Kidney glomerular epithelial cell (primary cell): ENCODE data around the gene SMARCA2.
A peak's percentile ranks its signal among the peaks of the same experiment; 100 is the strongest.

Source experiments
- DNase-seq: peaks from one replicate; lab custom pipeline; 2025; lab: John Stamatoyannopoulos, UW

Gene SMARCA2

DNA sequence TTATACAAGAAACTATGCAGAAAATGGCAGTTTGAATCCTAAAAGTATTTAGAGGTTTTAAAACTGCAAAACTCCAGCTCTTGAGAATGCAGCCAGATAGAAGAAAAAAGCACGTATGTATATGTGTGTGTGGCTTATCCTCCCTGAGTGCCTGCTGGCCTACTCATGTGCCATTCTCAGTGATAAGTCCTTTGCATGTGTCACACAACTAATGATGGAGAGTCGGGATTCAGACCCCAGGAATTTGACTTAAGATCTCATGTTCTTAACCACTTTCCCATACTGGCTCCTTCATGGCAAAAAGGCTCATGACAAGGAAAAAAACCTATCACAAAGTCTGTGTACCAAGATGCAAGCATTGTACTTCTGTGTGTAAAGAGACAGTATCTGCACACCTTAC, 26.6 kb downstream of the SMARCA2 start:
- DNase-seq: no peak

DNA sequence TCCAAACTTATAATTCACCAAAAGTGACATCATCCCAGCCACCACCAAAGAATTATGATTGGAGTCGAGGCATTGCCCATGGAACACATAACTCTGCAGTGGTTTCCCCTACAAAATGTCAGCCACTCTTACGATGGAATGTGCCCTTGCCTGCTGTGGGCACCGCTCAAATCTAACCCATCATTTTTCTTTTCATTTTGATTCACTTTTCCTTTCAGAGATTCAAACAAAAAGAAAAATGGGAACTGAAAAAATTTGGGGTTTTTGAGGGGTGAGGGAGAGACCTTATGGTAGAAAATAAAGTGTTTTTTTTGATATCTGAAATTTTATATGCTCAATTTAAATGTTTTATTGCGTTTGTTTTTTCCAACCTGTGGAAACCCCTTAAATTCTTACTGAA, 28.1 kb downstream of the SMARCA2 start:
- DNase-seq: no peak

DNA sequence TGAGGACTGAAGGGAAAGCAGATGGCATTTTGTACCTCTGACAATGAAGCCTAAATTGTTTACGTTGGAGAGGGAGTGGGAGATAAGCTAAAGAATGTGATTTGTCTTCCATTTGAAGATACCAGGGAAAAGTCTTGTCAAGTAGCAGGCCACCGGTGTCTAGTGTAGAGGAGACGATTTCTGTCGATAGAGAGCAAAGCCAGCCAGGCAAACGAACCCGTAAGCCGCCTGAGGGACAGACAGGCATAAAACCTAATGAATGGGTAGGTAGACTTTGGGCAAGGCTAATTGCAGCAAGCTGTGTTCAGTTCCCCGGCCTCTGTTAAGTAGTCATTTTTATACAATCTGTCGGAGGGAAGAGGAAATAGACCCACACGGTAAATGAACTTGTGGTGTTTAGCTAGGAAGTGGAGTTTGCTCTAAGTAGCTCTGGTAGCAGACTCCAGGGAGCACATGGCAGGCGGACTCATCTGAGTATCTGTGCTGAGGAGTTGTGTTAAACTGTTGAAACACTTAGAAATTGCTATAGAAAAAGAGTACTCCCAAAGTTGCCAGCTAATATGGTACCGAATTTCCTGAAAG, 28.8 kb downstream of the SMARCA2 start:
- DNase-seq: no peak

DNA sequence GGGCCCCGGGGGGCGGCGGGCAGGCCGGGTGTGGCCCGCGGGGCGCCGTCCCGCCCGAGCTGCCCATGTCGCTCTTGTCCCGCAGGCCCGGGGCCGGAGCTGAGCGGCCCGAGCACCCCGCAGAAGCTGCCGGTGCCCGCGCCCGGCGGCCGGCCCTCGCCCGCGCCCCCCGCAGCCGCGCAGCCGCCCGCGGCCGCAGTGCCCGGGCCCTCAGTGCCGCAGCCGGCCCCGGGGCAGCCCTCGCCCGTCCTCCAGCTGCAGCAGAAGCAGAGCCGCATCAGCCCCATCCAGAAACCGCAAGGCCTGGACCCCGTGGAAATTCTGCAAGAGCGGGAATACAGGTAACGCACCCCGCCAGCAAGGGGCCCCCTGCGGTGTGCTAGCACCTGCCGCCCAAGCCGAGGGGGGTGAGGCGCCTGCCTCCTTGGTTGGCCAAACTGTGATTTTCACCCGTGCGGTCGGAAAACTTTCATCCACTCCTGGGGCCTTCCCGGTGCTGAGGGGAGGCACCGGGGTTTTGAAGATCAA, 32.1 kb downstream of the SMARCA2 start:
- no peak for DNase-seq

DNA sequence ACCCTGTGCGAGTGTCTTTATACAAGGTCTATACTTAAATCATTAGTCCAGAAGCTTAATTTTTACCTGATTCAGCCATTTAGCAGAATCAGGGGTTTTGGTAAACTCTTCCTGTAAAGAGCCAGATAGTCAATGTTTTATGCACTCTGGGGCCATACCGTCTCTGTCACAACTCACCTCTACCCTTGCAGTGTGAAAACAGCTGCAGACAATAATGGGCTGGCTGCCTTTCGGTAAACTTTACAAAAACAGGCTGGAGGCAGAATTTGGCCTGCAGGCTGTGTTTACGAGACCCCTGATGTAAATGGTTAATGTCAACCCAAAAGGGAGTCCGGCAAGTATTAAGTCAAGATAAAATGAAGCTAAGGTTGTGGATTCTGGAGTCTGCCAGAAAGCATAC, 32.8 kb downstream of the SMARCA2 start:
- no peak for DNase-seq

DNA sequence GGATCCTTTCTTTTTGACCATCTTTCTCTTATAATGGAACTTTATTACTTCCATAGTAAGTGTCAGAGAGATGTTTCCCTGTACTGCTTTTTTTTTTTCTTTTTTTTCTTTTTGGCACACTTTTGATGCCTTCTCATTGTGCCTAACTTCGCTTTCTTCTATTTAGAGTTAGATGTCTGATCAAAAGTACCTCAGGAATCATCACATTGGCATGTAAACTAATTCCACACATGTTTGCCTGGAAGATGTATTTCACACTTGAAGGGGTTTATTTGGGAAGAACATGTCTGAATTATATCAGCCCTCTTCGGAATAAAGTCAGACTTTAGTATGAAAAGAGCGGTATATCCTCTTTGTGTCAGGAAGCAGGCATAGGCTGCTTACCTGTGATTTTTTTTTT, 35.1 kb downstream of the SMARCA2 start:
- DNase-seq: no peak

DNA sequence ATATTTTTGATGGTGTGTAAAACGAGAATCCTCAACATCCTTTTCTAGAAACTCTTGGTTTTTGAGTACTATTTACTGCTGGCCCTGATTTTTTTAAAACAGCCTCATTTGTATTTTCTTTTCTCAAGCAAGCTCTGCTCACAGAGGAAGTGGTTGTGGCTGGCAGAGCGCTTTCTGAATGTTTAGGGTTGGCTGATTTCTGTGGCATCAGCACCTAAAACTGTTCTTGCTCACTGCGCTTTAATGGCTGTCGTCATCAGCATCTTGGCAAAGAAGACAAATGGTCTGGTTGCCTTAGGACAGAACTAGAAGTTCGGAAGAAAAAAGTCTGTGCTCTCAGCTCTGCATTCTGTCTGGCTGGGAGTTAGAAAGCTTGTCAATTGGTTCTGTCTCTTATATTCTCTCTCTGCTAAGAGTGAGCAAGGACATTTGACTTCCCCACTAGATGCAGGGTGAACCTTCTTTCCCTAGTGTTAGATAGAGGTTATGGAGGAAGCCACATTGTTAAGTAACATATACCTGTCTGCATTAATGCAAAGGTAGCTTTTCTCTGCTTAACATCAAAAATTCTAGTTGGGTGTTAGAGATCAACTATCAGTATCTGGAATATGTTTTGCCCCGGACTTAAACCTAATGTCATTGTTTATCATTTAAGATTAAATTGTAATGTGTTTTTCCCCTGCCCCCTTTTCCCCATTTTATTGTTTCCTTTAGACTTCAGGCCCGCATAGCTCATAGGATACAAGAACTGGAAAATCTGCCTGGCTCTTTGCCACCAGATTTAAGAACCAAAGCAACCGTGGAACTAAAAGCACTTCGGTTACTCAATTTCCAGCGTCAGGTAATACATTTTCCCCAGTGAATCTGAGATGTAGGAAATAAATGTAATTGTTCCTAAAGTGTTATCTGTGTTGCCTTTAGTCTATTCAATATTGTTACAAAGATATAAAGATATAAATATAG, 39.0 kb downstream of the SMARCA2 start:
- DNase-seq: peak; percentile 96

DNA sequence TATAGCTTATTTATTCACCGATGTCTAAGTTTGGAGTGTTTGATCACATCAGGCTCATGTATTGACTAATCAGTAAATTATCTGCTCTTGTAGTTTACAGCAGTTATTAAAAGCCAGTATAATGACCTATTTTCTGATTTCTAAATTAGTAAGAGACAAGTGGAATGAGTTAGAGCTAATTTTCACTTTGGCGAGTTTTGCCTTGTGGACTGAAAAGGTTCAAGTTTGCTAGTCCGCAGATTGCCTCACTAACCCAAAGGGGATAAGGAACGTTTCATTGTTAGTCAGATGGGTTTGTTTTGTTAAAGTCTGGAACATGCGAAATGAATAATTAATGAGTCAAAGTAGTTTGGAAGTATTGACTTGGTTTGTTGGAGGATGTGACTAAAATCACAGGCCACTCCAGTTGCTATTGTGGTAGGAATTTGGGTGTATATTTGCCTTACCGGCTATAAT, 40.1 kb downstream of the SMARCA2 start:
- DNase-seq: peak; percentile 46

DNA sequence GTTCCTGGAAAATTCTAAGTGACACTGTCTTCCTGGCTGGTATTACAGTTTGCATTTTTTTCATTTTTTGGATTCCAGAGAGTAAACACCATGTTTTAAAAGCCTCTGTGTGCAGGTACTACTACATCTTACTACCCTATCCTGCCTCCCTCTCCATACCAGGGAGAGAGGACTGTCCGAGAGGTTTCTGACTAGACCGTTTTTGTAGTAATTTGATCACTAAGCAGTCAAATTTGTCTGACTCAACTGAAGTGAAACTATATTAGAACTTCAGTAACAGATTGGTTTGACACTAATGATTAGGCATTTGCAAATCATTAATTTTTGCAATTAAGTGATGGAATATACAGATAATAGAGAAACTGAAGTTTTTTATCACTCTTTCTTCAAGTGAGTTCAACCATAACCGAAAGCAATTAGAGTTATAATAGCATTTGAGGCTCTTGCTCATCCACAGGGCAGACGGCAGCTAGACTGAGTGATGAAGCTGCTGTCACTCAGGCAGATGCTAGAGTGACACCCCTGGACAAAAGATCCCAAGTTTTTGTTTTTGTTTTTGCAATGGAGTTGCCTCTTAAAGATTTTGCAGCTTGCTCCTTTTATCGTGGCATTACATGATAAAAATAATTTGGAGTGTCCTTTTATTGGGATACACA, 44.3 kb downstream of the SMARCA2 start:
- peak; percentile 60 for DNase-seq

DNA sequence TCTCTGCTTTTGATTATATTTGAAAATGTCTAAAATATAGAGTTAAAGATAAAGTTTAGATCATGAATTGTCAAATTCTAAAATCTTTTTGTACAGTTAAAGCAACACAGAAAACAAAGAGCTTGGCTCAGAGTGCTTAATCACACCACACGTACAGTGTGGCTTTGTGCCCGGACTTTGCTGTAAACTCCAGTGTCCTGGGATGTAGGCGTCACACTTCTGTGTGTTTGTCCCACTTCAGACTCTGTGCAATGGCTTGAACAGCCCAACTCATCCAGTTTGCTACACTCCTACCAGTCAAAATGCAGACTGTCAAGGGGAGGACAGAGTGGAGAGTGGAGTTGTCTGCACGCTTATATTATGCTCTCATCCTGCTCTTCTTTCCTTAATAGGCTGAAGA, 45.3 kb downstream of the SMARCA2 start:
- no peak for DNase-seq

DNA sequence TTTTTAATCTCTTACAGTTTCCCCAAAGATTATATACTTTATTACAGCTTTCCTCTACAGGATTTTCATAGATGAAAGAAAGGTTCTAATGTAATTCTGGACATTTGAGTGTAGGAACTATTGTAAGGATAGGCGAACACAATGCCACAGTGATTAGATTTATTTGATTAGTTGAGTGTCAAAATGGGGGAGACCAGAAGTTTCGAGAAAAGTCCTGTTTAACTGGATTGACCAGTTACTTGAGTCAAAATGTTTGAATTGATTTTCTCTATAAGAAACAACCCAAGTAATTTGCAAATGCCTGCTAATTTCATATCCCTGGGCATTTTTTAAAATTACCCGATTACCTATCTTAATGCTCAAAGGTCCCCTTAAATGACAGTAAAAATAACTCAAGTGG, 50.6 kb downstream of the SMARCA2 start:
- no peak for DNase-seq

DNA sequence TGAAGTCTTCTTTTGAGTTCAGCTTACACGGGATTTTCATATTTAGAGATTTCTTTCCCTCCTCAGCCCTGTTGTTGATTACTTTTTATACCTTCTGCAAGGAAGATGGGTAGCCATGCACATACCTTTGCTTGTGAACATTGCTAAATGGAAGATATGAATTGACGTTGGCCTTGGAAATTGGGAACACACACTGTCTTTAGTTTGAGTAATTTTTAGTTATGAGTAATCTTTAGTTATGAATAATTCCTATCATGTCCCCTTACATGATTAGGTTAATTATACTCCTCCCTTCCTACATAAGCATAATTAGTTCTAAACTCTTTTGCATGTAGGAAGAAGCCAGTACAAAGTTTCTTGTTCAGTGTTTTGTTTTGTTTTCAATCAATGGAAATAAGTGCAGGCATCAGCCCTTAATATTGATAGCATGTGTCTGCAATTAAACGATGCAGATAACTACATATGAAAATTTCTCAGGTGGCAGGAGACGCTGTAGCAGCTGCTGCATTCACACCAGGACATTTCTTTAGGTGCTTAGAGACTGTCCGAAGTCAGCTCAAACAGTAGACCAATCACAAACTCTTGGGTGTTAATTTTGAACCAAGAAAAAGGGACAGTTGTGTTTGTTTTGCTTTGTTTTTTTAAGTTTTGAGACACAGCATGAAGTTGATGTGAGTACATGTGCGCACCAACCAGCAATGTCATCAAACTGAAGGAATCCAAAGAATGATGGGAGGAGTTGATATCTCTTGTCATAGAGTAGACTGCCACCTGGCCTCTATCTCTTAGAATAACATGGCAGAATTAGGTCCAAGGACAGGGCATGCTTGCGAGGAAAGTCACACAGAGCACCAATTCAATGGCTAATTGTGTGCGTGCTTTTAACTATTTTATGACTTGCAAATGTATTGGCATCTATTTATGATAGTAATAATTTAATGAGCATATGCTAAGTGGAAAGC, 51.4 kb downstream of the SMARCA2 start:
- DNase-seq: peak; percentile 59

DNA sequence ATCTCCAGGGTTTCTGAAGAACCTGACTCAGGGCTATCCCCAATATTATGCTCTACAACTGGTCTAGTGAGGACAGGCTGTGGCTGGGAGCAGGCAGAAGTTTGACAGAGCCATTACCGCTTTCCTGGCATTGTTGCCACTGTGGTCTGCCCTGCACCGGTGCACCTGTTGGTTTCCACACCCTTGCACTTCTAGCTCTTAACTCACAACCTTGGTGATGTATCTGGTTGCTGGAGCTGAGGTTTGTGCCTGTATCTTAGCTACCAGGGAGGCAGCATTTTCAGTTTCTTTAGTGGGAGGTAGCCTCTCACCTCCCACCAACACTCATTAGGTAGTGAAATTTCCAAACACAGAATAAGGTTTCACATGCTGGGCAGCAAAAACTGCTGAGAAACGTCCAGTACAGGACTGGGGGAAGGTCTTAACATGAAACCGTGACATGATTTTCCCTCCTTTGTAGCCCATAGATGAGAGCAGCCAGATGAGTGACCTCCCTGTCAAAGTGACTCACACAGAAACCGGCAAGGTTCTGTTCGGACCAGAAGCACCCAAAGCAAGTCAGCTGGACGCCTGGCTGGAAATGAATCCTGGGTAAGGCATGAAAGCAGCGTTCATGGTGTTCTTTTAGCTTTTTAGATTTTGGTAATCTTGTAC, 57.7 kb downstream of the SMARCA2 start:
- no peak for DNase-seq

DNA sequence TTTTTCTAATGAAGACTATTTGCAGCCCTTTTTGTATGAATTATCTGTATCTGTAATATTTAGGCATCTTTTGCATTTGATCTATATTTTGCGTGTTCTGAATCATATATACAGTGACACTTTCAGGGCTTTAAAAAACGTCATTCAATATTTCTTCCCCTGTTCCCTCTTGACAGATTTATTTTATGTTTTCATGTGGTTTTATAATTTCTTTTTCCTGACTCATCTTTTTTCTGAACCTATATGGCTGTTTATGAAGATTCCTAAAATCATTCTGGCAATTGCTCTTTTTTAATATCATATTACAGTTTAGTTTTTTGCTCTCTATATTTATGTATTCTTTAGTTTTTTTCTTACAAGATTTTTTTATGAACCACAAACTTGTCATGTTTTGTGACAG, 67.6 kb downstream of the SMARCA2 start:
- no peak for DNase-seq

DNA sequence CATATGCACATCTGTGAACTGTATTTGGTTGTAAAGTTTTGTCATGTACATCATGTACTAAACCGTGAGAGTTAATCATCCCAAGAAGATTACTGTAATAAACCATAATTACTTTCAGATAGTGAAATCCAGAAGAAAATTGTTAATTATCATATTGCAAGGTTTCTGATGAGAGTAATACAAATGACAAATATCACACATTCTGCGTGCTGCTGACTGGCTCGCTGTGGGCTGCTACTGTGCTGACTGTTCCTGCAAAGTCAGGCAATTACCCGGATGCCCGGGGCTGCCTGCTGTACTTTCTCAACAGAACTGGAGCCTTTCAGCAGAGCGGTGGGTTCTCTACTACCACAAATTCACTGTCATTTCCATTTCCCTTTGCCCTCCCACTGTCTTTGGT, 68.3 kb downstream of the SMARCA2 start:
- no peak for DNase-seq

DNA sequence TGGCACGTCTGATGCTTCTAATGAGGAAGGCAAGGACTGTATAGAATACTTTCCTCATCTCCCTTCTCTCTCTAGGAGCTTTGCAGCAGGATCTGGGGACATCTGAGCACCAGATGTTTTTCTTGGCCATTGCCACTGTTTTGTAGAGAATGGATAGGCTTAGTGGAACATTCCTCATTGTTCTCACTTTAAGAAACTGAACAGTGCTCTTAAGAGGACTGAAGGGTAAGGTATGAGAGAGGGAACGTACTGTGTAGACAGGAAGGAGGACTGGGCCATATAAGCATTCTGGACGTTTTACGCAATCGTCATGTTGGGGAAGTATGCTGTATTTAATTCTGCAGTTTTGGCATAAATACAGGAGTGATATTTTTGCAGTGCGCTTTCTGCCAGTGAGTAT, 70.6 kb downstream of the SMARCA2 start:
- no peak for DNase-seq

DNA sequence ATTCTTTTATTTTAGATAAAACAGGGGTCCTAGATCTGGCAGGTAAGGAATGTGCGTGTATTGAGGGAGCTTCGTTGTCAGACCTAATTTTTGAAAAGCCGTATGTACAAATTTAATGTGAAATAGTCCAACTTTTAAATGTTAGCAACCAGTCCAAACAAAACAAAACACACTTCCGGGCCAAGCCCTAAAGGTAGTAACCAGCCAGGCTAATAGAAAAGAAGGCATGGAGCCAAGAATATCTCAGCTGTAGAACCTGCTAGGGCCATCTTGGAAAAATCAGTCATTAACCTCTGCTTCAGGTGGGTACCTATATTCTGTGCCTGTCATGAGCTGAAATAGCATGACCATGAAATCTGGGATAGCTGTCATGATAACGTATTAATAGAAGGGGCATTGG, 71.0 kb downstream of the SMARCA2 start:
- DNase-seq: no peak

DNA sequence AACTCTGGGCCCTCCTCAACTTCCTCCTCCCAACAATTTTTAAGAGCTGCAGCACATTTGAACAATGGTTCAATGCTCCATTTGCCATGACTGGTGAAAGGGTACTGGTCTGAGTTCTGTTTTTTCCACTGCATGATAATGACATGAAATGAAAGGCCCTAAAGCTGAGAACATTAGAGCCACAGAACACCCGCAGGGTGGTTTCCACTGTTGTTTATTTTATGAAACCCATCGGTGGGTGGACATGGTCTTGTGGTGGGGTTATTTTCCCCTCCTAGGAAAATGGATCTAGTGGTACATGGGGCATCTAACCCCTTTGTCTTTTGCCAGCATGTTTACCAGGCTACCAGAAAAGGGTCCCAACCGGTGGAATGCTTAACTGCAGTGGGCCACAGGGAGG, 71.8 kb downstream of the SMARCA2 start:
- DNase-seq: no peak

DNA sequence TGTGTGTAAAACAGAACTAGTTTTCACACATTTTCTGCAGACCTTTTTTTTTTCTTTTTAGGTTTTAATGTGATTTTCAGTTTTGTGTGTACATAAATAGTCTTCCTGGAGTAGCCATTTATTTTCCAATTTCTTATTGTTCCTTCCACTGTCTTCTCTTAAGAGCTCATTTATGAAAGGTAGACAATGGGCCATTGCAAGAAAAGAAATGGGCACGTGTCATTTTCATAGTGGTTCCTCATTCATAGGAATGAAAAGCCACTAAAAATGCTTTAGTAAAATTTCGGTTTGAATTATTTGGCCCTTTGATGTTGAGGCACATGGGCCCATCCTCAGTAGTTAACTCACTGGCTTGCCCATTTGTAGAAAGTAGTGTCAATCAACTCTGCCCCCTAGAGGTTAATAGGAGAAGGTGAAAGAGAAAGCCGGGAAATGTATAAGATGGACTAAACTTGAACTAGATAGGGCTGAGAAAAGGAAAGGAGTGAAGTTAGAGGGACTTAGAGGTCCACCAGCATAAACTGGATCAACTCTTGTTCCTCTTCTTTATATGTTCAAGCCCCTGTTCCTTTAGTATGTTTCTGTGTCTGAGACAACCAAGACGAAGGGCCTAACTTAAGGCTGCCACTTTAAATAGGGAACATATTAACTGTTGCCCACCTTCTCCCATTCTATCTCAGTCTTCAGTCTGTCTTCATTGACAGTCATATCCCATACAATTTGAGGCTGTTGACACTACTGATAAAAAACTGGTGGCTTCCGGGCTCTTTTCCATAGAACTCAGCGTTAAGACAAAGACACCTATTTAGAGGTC, 72.6 kb downstream of the SMARCA2 start:
- peak; percentile 6 for DNase-seq

DNA sequence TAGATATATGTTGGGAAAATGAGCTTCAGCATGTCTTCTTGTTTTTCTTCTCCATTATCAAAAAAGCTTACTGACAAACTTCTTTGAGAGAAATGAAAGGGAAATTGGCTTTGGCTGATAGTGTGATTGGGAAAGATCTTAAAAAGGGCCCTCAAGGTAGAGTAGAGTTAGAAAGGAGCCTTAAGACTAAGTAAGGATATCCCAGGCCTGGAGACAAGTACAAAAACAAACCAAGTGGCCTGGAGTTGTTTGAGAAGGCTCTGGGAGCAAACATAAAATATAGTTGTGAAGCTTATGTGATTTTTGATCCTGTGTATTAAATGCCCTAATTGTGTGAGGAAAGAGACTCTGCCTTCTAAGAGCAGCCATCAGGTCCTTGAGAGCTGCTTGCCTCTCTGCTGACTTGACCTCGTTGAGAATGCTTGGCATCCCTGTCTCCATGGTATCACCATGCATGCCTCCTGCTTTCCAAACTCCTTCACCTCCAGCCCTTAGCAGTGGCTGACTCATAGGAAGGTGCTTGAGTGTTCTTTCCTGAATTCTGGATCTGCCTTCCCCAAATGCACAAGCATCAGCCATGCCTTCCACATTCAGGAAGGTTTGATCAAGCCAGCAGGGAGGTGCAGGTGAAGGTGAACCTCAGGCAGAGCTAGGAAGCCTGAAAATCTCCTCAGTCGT, 78.9 kb downstream of the SMARCA2 start:
- DNase-seq: peak; percentile 39
